Neuronal stem cell (in vitro differentiated cells): ENCODE results near the gene HSP90AA1.

Source experiments
- DNase-seq: peaks from one replicate; pipeline ENCODE4 v3.0.0-alpha.2; 2013; ENCODE audit warnings: low spot score
- H2AFZ ChIP-seq: one replicate; pipeline ENCODE4 v1.6.1; 2013; ENCODE audit warnings: mild to moderate bottlenecking, low read length, inconsistent platforms
- H2AK5ac ChIP-seq: 2 replicates; pipeline ENCODE4 v1.6.1; 2013; ENCODE audit warnings: low read depth, mild to moderate bottlenecking, inconsistent platforms, low read length, moderate library complexity, mixed read lengths
- H2BK120ac ChIP-seq: 2 replicates; pipeline ENCODE4 v1.6.1; 2013; ENCODE audit warnings: low read depth, mild to moderate bottlenecking, inconsistent platforms, low read length, moderate library complexity, mixed read lengths
- H2BK12ac ChIP-seq: one replicate; pipeline ENCODE4 v1.6.1; 2013; ENCODE audit warnings: low read length, inconsistent platforms
- H2BK15ac ChIP-seq: 2 replicates; pipeline ENCODE4 v1.6.1; 2013; ENCODE audit warnings: mild to moderate bottlenecking, low read length, inconsistent platforms, mixed read lengths
- H2BK5ac ChIP-seq: one replicate; pipeline ENCODE4 v1.6.1; 2013; ENCODE audit warnings: inconsistent platforms, mild to moderate bottlenecking, low read length, moderate library complexity
- H3K14ac ChIP-seq: one replicate; pipeline ENCODE4 v1.6.1; 2013; ENCODE audit warnings: low read length, inconsistent platforms
- H3K18ac ChIP-seq: 2 replicates; pipeline ENCODE4 v1.6.1; 2013; ENCODE audit warnings: low read length, inconsistent platforms
- H3K23ac ChIP-seq: 2 replicates; pipeline ENCODE4 v1.6.1; 2013; ENCODE audit warnings: low read depth, mild to moderate bottlenecking, mixed read lengths, low read length, inconsistent platforms; ENCODE audit not compliant: poor library complexity
- H3K27ac ChIP-seq: replicated peaks from 3 replicates; pipeline ENCODE4 v1.5.1; 2013; ENCODE audit warnings: low read length, inconsistent platforms
- H3K27me3 ChIP-seq, 3 experiments: 2 replicates each; pipeline ENCODE4 v1.6.1; 2013; ENCODE audit warnings: low read length in 3 of 3, mild to moderate bottlenecking in 2 of 3, inconsistent platforms in 1 of 3, low read depth in 1 of 3, mixed read lengths in 1 of 3, moderate library complexity in 1 of 3; ENCODE audit not compliant: control insufficient read depth in 3 of 3, insufficient read depth in 3 of 3
- H3K36me3 ChIP-seq, 2 donors: replicated peaks in 1 of 2; 2 replicates each; pipeline ENCODE4 v1.6.1; 2013; ENCODE audit warnings: low read length in 2 of 2; ENCODE audit not compliant: control insufficient read depth in 2 of 2, insufficient read depth in 2 of 2
- H3K4ac ChIP-seq: 2 replicates; pipeline ENCODE4 v1.6.1; 2013; ENCODE audit warnings: inconsistent platforms, mild to moderate bottlenecking, low read length, moderate library complexity
- H3K4me1 ChIP-seq, 2 donors: 1 replicate in 1 of 2; 2 replicates in 1 of 2; pipeline ENCODE4 v1.6.1; 2013; ENCODE audit warnings: low read length in 2 of 2, low read depth in 1 of 2; ENCODE audit not compliant: control insufficient read depth in 2 of 2, insufficient read depth in 1 of 2
- H3K4me2 ChIP-seq: one replicate; pipeline ENCODE4 v1.6.1; 2013; ENCODE audit warnings: mild to moderate bottlenecking, low read length, inconsistent platforms; ENCODE audit not compliant: insufficient read depth, poor library complexity, severe bottlenecking
- H3K4me3 ChIP-seq, 2 donors: 2 replicates each; pipeline ENCODE4 v1.5.1; 2013; ENCODE audit warnings: low read length in 2 of 2, mild to moderate bottlenecking in 2 of 2, inconsistent platforms in 1 of 2, moderate library complexity in 1 of 2
- H3K79me1 ChIP-seq: one replicate; pipeline ENCODE4 v1.6.1; 2013; ENCODE audit warnings: low read depth, mild to moderate bottlenecking, inconsistent platforms, low read length, moderate library complexity
- H3K9ac ChIP-seq: one replicate; pipeline ENCODE4 v1.6.1; 2013; ENCODE audit warnings: mild to moderate bottlenecking, low read depth, low read length, inconsistent platforms; ENCODE audit not compliant: poor library complexity
- H3K9me3 ChIP-seq, 2 donors: replicated peaks in 1 of 2; 2 replicates each; pipeline versions ENCODE3 to v1.6.1; 2013; ENCODE audit warnings: low read length in 2 of 2, mild to moderate bottlenecking in 2 of 2, inconsistent platforms in 1 of 2, low read depth in 1 of 2, mixed read lengths in 1 of 2, moderate library complexity in 1 of 2; ENCODE audit not compliant: control insufficient read depth in 2 of 2, insufficient read depth in 1 of 2
- H4K8ac ChIP-seq: one replicate; pipeline ENCODE4 v1.6.1; 2013; ENCODE audit warnings: low read depth, mild to moderate bottlenecking, inconsistent platforms, low read length, moderate library complexity
- H4K91ac ChIP-seq: one replicate; pipeline ENCODE4 v1.6.1; 2013; ENCODE audit warnings: low read length, low read depth, mild to moderate bottlenecking, inconsistent platforms; ENCODE audit not compliant: poor library complexity
- WGBS, 2 donors: extraction: QIAGEN DNeasy Blood & Tissue Kit; methylation state at CpG; one replicate each; pipeline ENCODE4 v1.1.7; 2013; ENCODE audit warnings: missing lambda C conversion rate in 2 of 2, mixed read lengths in 1 of 2; ENCODE audit not compliant: insufficient read length in 2 of 2, insufficient replicate concordance in 1 of 2; ENCODE audit errors: extremely low coverage in 2 of 2; 5-methylcytosine and 5-hydroxymethylcytosine counted together

HSP90AA1 gene

DNA sequence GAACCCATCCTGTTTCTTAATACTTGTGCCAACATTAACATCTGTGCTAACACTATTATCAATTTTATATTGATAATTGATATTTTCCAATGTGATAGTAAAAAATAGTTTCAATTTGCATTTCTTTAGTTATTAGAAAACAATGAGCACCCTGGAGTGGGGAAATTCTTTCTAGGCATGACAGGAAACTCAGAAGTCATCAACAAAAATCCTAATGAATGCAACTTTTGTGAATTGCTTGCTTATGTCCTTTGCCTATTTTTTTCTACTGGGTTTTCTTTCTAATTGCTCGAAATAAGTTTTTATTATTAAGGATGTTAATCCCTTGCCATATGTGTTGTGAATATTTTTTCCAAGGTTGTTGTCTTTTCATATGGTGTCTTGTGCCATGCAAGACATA, 34.7 kb upstream of the HSP90AA1 start:
- Histone ChIP-seq H3K36me3 (no peaks in the 10 kb centered on the region), H2BK120ac (no peak overlapping the region), H3K23ac (no peak overlapping the region), H2AFZ (no peak overlapping the region), H3K27me3 (no peaks in the 10 kb centered on the region), H3K14ac (no peak overlapping the region), H3K18ac (no peak overlapping the region), H4K91ac (no peak overlapping the region), H3K4ac (no peak overlapping the region), H3K9me3 (peaks cover 1 to 3% of the 10 kb centered on the region in 2 donors), H3K79me1 (no peaks in the 10 kb centered on the region), H2BK15ac (no peak overlapping the region), H3K27ac (no peak overlapping the region), H2AK5ac (no peak overlapping the region), H2BK12ac (no peak overlapping the region), H3K4me1 (no peaks in the 10 kb centered on the region), H4K8ac (no peak overlapping the region), H3K4me3 (no peak overlapping the region), H3K9ac (no peak overlapping the region), H3K4me2 (no peak overlapping the region), H2BK5ac (no peak overlapping the region)
- no CpG with 5 or more reads among the region's 1 CpG for WGBS, 2 donors
- no peak for DNase-seq

GRCh38 chr14:102120888-102121287, 34.0 kb upstream of the HSP90AA1 start:
- no peak overlapping the region for H3K4me2 ChIP-seq
- H2AFZ ChIP-seq = no peak overlapping the region
- no peak overlapping the region for H3K23ac ChIP-seq
- no peak overlapping the region for H4K8ac ChIP-seq
- H3K4me1 ChIP-seq = no peaks in the 10 kb centered on the region
- peaks cover 1 to 3% of the 10 kb centered on the region in 2 donors for H3K9me3 ChIP-seq
- no peak overlapping the region for H3K4me3 ChIP-seq
- no peak overlapping the region for H3K9ac ChIP-seq
- H2BK5ac ChIP-seq = no peak overlapping the region
- no peak overlapping the region for H4K91ac ChIP-seq
- no CpG with 5 or more reads among the region's 1 CpG for WGBS, 2 donors
- no peak overlapping the region for H2AK5ac ChIP-seq
- no peak overlapping the region for H2BK15ac ChIP-seq
- H3K18ac ChIP-seq = no peak overlapping the region
- DNase-seq = no peak
- H3K14ac ChIP-seq = no peak overlapping the region
- no peak overlapping the region for H2BK12ac ChIP-seq
- H2BK120ac ChIP-seq = no peak overlapping the region
- H3K79me1 ChIP-seq = no peaks in the 10 kb centered on the region
- no peak overlapping the region for H3K4ac ChIP-seq
- no peaks in the 10 kb centered on the region for H3K27me3 ChIP-seq
- H3K36me3 ChIP-seq = no peaks in the 10 kb centered on the region
- H3K27ac ChIP-seq = no peak overlapping the region

DNA sequence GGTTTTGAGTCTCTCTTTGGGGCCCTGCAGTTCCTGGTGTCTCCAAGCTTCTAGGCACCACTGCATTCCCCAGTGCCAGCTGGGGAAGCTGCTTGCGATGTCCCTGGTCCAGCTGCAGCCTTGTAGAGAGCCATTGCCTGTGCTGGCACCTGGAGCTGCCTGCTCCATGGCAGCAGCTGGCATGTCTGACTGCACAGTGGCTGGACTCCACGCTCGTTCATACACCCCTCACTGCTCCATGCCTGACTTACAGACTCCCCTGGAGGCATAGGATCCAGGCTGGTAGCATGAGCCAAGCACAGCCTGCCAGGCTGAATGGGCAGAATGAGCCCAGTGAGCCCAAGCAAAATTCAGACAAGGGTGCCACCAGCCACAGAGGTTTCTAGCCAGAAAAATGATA, 31.0 kb upstream of the HSP90AA1 start:
- Histone ChIP-seq H2BK12ac (no peak overlapping the region), H4K91ac (peak overlapping the region; percentile 85), H3K27me3 (no peaks in the 10 kb centered on the region), H2AFZ (no peak overlapping the region), H3K4me2 (no peak overlapping the region), H2BK15ac (no peak overlapping the region), H3K4me1 (no peaks in the 10 kb centered on the region), H3K23ac (no peak overlapping the region), H3K9me3 (peaks cover 1 to 3% of the 10 kb centered on the region in 2 donors), H2BK120ac (no peak overlapping the region), H3K79me1 (no peaks in the 10 kb centered on the region), H3K4me3 (no peak overlapping the region), H3K36me3 (no peaks in the 10 kb centered on the region), H3K4ac (no peak overlapping the region), H3K14ac (no peak overlapping the region), H2BK5ac (peak overlapping the region; percentile 53), H3K18ac (peak overlapping the region; percentile 57), H4K8ac (no peak overlapping the region), H3K27ac (no peak overlapping the region), H2AK5ac (no peak overlapping the region), H3K9ac (no peak overlapping the region)
- no peak for DNase-seq
- WGBS, 2 donors = no CpG with 5 or more reads among the region's 3 CpGs

DNA sequence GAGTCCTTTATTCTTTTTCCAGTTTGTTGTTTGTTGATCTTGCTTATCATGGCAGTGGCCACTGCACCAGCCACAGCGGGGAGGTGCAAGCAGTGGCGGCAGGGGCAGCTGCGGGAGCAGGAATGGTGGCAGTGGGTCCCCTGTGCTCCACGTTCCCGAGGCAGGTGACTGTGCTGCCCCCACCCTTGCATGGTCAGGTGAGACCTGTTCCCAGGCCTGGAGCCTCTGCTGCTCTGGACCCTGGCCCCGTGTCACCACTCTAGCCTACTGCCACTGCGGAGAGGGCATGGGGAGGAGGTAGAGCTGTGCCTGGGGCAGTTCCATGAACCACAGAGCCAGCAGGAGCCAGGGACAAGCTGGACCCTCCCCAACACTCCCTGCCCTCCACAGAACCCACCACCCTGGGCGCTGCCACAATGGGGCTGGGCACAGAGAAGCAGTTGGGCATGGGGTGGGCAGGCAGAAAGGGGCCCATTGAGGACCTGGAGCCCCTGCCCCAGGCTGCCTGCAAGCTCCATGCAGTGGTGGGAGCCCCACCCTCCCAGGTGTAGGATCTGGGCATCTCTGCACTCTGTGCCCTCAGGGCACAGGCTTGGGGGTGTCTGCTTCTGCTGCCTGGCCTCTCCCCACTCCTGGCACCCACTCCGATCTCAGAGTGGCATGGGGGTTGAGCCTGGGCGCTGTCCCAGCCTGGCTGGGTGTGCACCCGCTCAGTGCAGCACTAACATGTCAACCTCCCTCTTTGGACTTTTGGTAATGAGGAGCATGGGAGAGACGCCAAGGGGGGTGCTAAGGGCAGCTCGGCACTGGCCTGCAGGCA, 29.7 kb upstream of the HSP90AA1 start:
- Histone ChIP-seq H3K4me2 (no peak overlapping the region), H3K14ac (peak overlapping the region; percentile 82), H3K23ac (peak overlapping the region; percentile 65), H2BK120ac (peak overlapping the region; percentile 47), H3K79me1 (no peaks in the 10 kb centered on the region), H2BK12ac (peak overlapping the region; percentile 22), H3K4ac (no peak overlapping the region), H3K9ac (no peak overlapping the region), H4K91ac (no peak overlapping the region), H2BK5ac (no peak overlapping the region), H3K18ac (peak overlapping the region; percentile 28), H3K27me3 (no peaks in the 10 kb centered on the region), H3K36me3 (no peaks in the 10 kb centered on the region), H2BK15ac (no peak overlapping the region), H3K4me3 (peak overlapping the region in 1 of 2 donors; percentile 66), H3K9me3 (peaks cover 1 to 3% of the 10 kb centered on the region in 2 donors), H4K8ac (peak overlapping the region; percentile 65), H3K27ac (no peak overlapping the region), H3K4me1 (no peaks in the 10 kb centered on the region), H2AK5ac (no peak overlapping the region), H2AFZ (no peak overlapping the region)
- no peak for DNase-seq
- no CpG with 5 or more reads among the region's 13 CpGs for WGBS, 2 donors
